T-helper 9 cell (primary cell): ENCODE measurements around the gene SLC3A2.
"Not testable (repeated sequence)": the region's sequence is repeated elsewhere in the genome, so short reads cannot be mapped to it uniquely, and the experiment has no call there.

Experiments used
- DNase-seq: peaks from one replicate; pipeline ENCODE4 v3.0.0-alpha.2; 2020

SLC3A2 gene

GRCh38 chr11:62931499-62932278 is 51.0 kb downstream of the SLC3A2 start:
- DNase-seq = no peak

GRCh38 chr11:62933285-62933684 is 52.6 kb downstream of the SLC3A2 start:
- DNase-seq = no peak

DNA sequence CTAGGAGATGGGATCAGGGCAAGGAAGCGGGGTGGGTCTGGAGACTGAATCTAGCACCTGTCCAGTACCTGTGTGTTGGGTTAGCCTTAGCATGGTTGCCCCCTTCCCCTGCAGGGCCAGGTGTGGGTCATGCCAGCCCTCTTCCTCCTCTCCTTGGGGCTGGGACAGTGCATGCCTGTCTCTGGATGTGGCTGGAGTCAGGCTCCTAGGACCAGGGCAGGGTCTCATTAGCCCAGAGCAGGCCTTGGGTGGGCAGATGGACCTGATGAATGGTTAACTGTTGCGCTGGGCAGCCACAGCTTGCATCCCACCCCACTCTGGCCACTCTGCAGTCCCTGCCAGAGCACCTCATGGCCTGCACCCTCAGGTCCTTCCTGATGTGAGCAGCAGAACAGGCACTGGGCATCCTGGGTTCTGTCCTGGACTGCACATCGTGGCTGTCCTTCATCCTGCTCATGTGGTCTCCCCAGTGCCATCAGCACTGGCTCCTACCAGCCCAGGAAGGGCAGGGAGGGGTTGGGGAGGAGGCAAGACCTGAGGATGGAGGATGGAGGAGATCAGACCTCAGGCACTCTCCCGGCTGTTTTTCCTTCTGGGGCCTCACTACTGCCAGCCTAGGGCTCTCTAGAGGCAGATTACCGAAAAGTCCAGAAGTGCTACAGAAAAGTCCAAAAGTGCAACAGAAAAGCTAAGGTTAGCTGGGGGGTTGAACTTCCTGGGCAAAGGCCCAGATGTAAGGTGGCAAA is 53.2 kb downstream of the SLC3A2 start:
- DNase-seq = no peak

GRCh38 chr11:62934496-62934785 is 53.7 kb downstream of the SLC3A2 start:
- no peak for DNase-seq

DNA sequence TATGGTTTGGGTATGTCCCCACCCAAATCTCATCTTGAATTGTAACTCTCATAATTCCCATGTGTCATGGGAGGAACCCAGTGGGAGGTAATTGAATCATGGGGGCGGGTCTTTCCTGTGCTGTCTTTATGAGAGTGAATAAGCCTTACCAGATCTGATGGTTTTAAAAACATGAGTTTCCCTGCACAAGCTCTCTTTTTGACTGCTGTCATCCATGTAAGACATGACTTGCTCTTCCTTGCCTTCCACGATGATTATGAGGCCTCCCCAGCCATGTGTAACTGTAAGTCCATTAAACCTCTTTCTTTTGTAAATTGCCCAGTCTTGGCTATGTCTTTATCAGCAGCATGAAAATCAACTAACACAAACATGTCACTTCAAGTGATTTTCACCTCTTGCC is 56.8 kb downstream of the SLC3A2 start:
- not testable (repeated sequence) for DNase-seq
